Endothelial cell of umbilical vein (primary cell): ENCODE data around the gene ARHGEF40. TPM values are rescaled to one million over a fixed set of nuclear protein-coding genes. Genes with fewer than 3 reads are reported as not detected.

Experiments
- BruUV-seq: library from RNA; stranded (reverse); fragments of 400-500 nt; replicated peaks from 2 replicates; lab custom pipeline; 2021; lab: Mats Ljungman, UMichigan
- CTCF ChIA-PET: fragments of 300-600, 350-600 bp; sonication (Branson Sonifier 250); formaldehyde crosslinking; loops from one replicate; lab custom pipeline; 2021; ENCODE audit warnings: antibody characterized with exemption, inconsistent platforms; lab: Charles Lee
- POLR2A ChIA-PET: fragments of 300-600, 350-600 bp; sonication (Branson Sonifier 250); formaldehyde crosslinking; loops from one replicate; lab custom pipeline; 2021; ENCODE audit warnings: antibody characterized with exemption, inconsistent platforms; lab: Charles Lee
- DNase-seq: peaks from one replicate; pipeline ENCODE4 v3.0.0-alpha.2; 2011; ENCODE audit warnings: low read depth, low spot score
- FAIRE-seq: peaks from 2 replicates; lab custom pipeline; 2011; peaks lifted over from hg19 to GRCh38; lab: Jason Lieb, UNC
- H2AFZ ChIP-seq: 2 replicates; pipeline ENCODE4 v1.6.0; 2012; ENCODE audit warnings: low read depth, low read length, control low read depth, inconsistent platforms
- H3K27ac ChIP-seq: 2 replicates; pipeline ENCODE4 v1.5.1; 2011; ENCODE audit warnings: low read depth, mild to moderate bottlenecking, control low read depth, low read length, moderate library complexity; ENCODE audit not compliant: insufficient read depth
- H3K27me3 ChIP-seq, 2 experiments: 2 replicates each; pipeline versions ENCODE4 v1.6.0 to v1.6.1; 2011; ENCODE audit warnings: low read length in 2 of 2, mixed read lengths in 1 of 2; ENCODE audit not compliant: control insufficient read depth in 2 of 2, insufficient read depth in 2 of 2
- H3K36me3 ChIP-seq, 2 experiments: 2 replicates in 1 of 2; 3 replicates in 1 of 2; pipeline ENCODE4 v1.5.1; 2011; ENCODE audit warnings: low read length in 2 of 2, mild to moderate bottlenecking in 1 of 2, moderate library complexity in 1 of 2; ENCODE audit not compliant: control insufficient read depth in 2 of 2, insufficient read depth in 2 of 2; ENCODE audit errors: extremely low read depth in 1 of 2
- H3K4me1 ChIP-seq: 3 replicates; pipeline ENCODE4 v1.5.1; 2011; ENCODE audit warnings: mild to moderate bottlenecking, low read length; ENCODE audit not compliant: control insufficient read depth, insufficient read depth; ENCODE audit errors: extremely low read depth
- H3K4me2 ChIP-seq: 2 replicates; pipeline ENCODE4 v1.6.1; 2011; ENCODE audit warnings: low read length, control low read depth, mixed read lengths; ENCODE audit not compliant: insufficient read depth
- H3K4me3 ChIP-seq, 3 experiments: fragments of 200-600 bp in 1 of 3; sonication (generic), shearing (Covaris generic) in 1 of 3; replicated peaks in 1 of 3; 2 replicates each; pipeline ENCODE4 v1.5.1; 2011 to 2016; ENCODE audit warnings: control low read depth in 3 of 3, low read length in 3 of 3, mild to moderate bottlenecking in 2 of 3, inconsistent platforms in 1 of 3, low read depth in 1 of 3, moderate library complexity in 1 of 3; ENCODE audit not compliant: insufficient read depth in 1 of 3
- H3K79me2 ChIP-seq: 2 replicates; pipeline ENCODE4 v1.6.0; 2012; ENCODE audit warnings: low read length, inconsistent platforms; ENCODE audit not compliant: control insufficient read depth, insufficient read depth
- H3K9ac ChIP-seq: replicated peaks from 2 replicates; pipeline ENCODE3; 2011; ENCODE audit warnings: low read length, control low read depth; ENCODE audit not compliant: insufficient read depth; ENCODE audit errors: extremely low read depth
- H3K9me1 ChIP-seq: replicated peaks from 3 replicates; pipeline ENCODE4 v1.6.0; 2011; ENCODE audit warnings: mild to moderate bottlenecking, low read length; ENCODE audit not compliant: control insufficient read depth, insufficient read depth; ENCODE audit errors: extremely low read depth
- H3K9me3 ChIP-seq: replicated peaks from 2 replicates; pipeline ENCODE4 v1.5.1; 2012; ENCODE audit warnings: low read length, inconsistent platforms; ENCODE audit not compliant: control insufficient read depth, insufficient read depth
- H4K20me1 ChIP-seq: replicated peaks from 2 replicates; pipeline ENCODE3; 2011; ENCODE audit warnings: mild to moderate bottlenecking, low read length; ENCODE audit not compliant: control insufficient read depth, insufficient read depth; ENCODE audit errors: extremely low read depth
- CTCF ChIP-seq, 2 donors: IDR thresholded peaks; 1 replicate in 1 of 2; 2 replicates in 1 of 2; pipeline ENCODE4 v1.5.1; 2011; ENCODE audit warnings: low read length in 2 of 2, mild to moderate bottlenecking in 2 of 2, moderate library complexity in 2 of 2, control low read depth in 1 of 2, inconsistent platforms in 1 of 2, low read depth in 1 of 2; ENCODE audit not compliant: insufficient read depth in 1 of 2; ENCODE audit errors: extremely low read depth in 1 of 2
- EZH2 ChIP-seq: IDR thresholded peaks from 2 replicates; pipeline ENCODE4 v1.6.1; 2012; ENCODE audit warnings: borderline replicate concordance, low read depth, mild to moderate bottlenecking, moderate library complexity, low read length, inconsistent platforms; ENCODE audit not compliant: severe bottlenecking
- FOS ChIP-seq: IDR thresholded peaks from 2 replicates; pipeline ENCODE4 v1.6.1; 2011; ENCODE audit warnings: mild to moderate bottlenecking, low read length, moderate library complexity, borderline replicate concordance; ENCODE audit not compliant: insufficient read depth
- GATA2 ChIP-seq: IDR thresholded peaks from 2 replicates; pipeline ENCODE4 v1.7.0; 2011; ENCODE audit warnings: low read depth, mild to moderate bottlenecking, moderate library complexity, mixed read lengths, low read length; ENCODE audit not compliant: insufficient read length, insufficient read depth
- JUN ChIP-seq: IDR thresholded peaks from 2 replicates; pipeline ENCODE4 v1.6.1; 2011; ENCODE audit warnings: borderline replicate concordance, low read depth; ENCODE audit not compliant: insufficient read length, insufficient read depth
- MYC ChIP-seq: IDR thresholded peaks from one replicate; pipeline ENCODE4 v1.6.1; 2011; ENCODE audit warnings: mild to moderate bottlenecking, low read depth, low read length
- POLR2A ChIP-seq: IDR thresholded peaks from 2 replicates; pipeline ENCODE4 v1.6.1; 2012; ENCODE audit warnings: low read depth, mild to moderate bottlenecking, control low read depth, low read length
- POLR2AphosphoS5 ChIP-seq: IDR thresholded peaks from 2 replicates; pipeline ENCODE4 v1.6.1; 2012; ENCODE audit warnings: low read depth, mild to moderate bottlenecking, control low read depth, low read length, moderate library complexity; ENCODE audit not compliant: insufficient read depth
- dilution Hi-C: fragments of 300-500 bp; cut with MboI; formaldehyde crosslinking; loops from one replicate; pipeline ENCODE4 v1.15.0; 2019; ENCODE audit warnings: low sequenced_read_pairs; ENCODE audit not compliant: extremely low pct_ligation_motif_present
- intact Hi-C: fragments of 100-400 bp; cut with micrococcal nuclease; formaldehyde crosslinking; loops from one replicate; pipeline ENCODE4 v1.10.0; 2022
- polyA plus RNA-seq, 4 experiments: library from polyadenylated mRNA; depleted of rRNA in 3 of 4; stranded (reverse) in 3 of 4; unstranded in 1 of 4; fragments of >200 nt; gene quantifications; 2 replicates each; pipeline versions ENCODE4 v1.2.1 to v1.2.3, GENCODE V29; 2011 to 2012; ENCODE audit warnings: missing spikeins in 1 of 4
- total RNA-seq: library from RNA; stranded (reverse); gene quantifications from 2 replicates; pipeline ENCODE4 v1.2.3, GENCODE V29; 2021
- TF ChIP-seq, protein P1 (sequence below): IDR thresholded peaks from 2 replicates; pipeline ENCODE4 v1.6.1; 2011; ENCODE audit not compliant: insufficient read depth, insufficient read length

The ARHGEF40 gene
- total and polyA plus RNA-seq, 2 donors (not counting 3 experiments of a cell fraction or from before 2014, with no cell fraction given) = 2.6 to 19.9 TPM

- ChIA-PET POLR2A (interaction anchor here (0.7 to 2.0 kb wide), 4 partner anchors 17 to 90 kb away, joined by 3 to 5 read pairs (median 4); no protein-coding TSS in a partner anchor), CTCF (interaction anchor here (0.8 to 10.4 kb wide), 23 partner anchors 9 to 406 kb away, joined by 3 to 310 read pairs (median 6); partner anchors contain the start of genes ARHGEF40 and METTL3)
- dilution Hi-C loops = no loop called here
- Histone ChIP-seq H3K9me3 (no peaks in the 10 kb centered on the region), H3K36me3 (no peaks in the 10 kb centered on the region), H2AFZ (no peak overlapping the region), H3K4me1 (peaks cover 14% of the 10 kb centered on the region), H3K27me3 (peaks cover 5 to 8% of the 10 kb centered on the region in 2 experiments), H3K9me1 (no peaks in the 10 kb centered on the region), H3K79me2 (no peaks in the 10 kb centered on the region), H4K20me1 (no peaks in the 10 kb centered on the region), H3K4me3 (no peak overlapping the region), H3K9ac (no peak overlapping the region), H3K4me2 (no peak overlapping the region), H3K27ac (no peak overlapping the region)
- no peak for FAIRE-seq
- DNase-seq = no peak
- no peak for TF ChIP-seq POLR2AphosphoS5
- no peak for TF ChIP-seq JUN
- TF ChIP-seq FOS = no peak
- intact Hi-C loops = no loop called here
- BruUV-seq = no TSS peak
These were observed 35.0 kb downstream of the ARHGEF40 start for GRCh38 chr14:21105095-21105494.

DNA sequence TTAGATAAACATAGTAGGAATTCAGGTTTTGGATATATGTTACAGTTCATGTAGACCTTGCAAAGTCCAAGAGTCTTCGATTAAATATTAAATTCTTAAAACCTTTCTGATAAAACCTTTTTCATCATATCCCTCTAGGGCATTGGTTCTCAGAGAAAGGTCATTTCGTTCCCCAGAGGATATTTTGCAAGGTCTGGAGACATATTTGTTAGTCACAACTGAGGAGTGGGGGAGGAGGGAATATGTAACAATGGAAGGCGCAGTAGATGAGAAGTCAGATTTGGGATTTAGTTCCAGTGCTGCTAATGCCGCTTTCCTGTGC is 36.0 kb downstream of the ARHGEF40 start:
- H2AFZ ChIP-seq = no peak overlapping the region
- H3K27ac ChIP-seq = no peak overlapping the region
- dilution Hi-C loops = no loop called here
- no TSS peak for BruUV-seq
- intact Hi-C loops = no loop called here
- no peak overlapping the region for H3K4me3 ChIP-seq
- H3K4me1 ChIP-seq = peaks cover 14% of the 10 kb centered on the region
- POLR2A ChIA-PET = no interaction called here
- H3K36me3 ChIP-seq = no peaks in the 10 kb centered on the region
- H3K79me2 ChIP-seq = no peaks in the 10 kb centered on the region
- TF ChIP-seq EZH2 (no peak), POLR2A (no peak), GATA2 (no peak), POLR2AphosphoS5 (no peak), MYC (no peak), FOS (no peak), CTCF (IDR thresholded peaks at IDR 0.05; ENCODE audit: extremely low read depth in 1 of 2, insufficient read depth in 1 of 2, low read depth in 1 of 2, low read length in 2 of 2) (no peak), JUN (no peak)
- TF ChIP-seq, protein P1, sequence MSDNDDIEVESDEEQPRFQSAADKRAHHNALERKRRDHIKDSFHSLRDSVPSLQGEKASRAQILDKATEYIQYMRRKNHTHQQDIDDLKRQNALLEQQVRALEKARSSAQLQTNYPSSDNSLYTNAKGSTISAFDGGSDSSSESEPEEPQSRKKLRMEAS = no peak
- CTCF ChIA-PET = interaction anchor here (2.8 to 10.4 kb wide), 5 partner anchors 10 to 91 kb away, joined by 36 to 310 read pairs (median 130); partner anchors contain the start of gene ARHGEF40
- no peak overlapping the region for H3K9ac ChIP-seq
- FAIRE-seq = no peak
- peaks cover 4 to 5% of the 10 kb centered on the region in 2 experiments for H3K27me3 ChIP-seq
- no peak for DNase-seq
- H3K4me2 ChIP-seq = no peak overlapping the region
- H3K9me3 ChIP-seq = no peaks in the 10 kb centered on the region
- H3K9me1 ChIP-seq = no peaks in the 10 kb centered on the region
- no peaks in the 10 kb centered on the region for H4K20me1 ChIP-seq
